Measurements from ENCODE around the gene HSPH1. TPM values are rescaled to one million over a fixed set of nuclear protein-coding genes. Genes with fewer than 3 reads are reported as not detected.

HSPH1 gene
- total and polyA plus RNA-seq, 2 donors (not counting 3 experiments of a cell fraction or from before 2014, with no cell fraction given) = 15.8 to 124 TPM

- no peaks in the 10 kb centered on the region for H3K36me3 ChIP-seq (ENCODE audit: control insufficient read depth in 2 of 2, extremely low read depth in 1 of 2, insufficient read depth in 2 of 2, low read length in 2 of 2)
- CTCF ChIA-PET = no interaction called here
- FAIRE-seq = no peak
- no peak overlapping the region for H3K4me3 ChIP-seq (replicated peaks in 1 of 3; ENCODE audit: insufficient read depth in 1 of 3, low read depth in 1 of 3, low read length in 3 of 3)
- H3K4me1 ChIP-seq (ENCODE audit: control insufficient read depth, extremely low read depth, insufficient read depth, low read length) = peaks cover 2% of the 10 kb centered on the region
- POLR2A ChIA-PET = no interaction called here
- no peak overlapping the region for H3K27ac ChIP-seq (ENCODE audit: insufficient read depth, low read depth, low read length)
- no peak overlapping the region for H2AFZ ChIP-seq (ENCODE audit: low read depth, low read length)
- no peaks in the 10 kb centered on the region for H3K9me3 ChIP-seq (replicated peaks; ENCODE audit: control insufficient read depth, insufficient read depth, low read length)
- DNase-seq (ENCODE audit: low read depth, low spot score) = no peak
- no TSS peak for BruUV-seq (replicated peaks)
- no peak overlapping the region for H3K4me2 ChIP-seq (ENCODE audit: insufficient read depth, low read length)
- dilution Hi-C loops (cut with MboI; ENCODE audit: extremely low pct_ligation_motif_present, low sequenced_read_pairs) = no loop called here
- intact Hi-C loops (cut with micrococcal nuclease) = no loop called here
- H3K9ac ChIP-seq (replicated peaks; ENCODE audit: extremely low read depth, insufficient read depth, low read length) = no peak overlapping the region
- TF ChIP-seq POLR2A (IDR thresholded peaks at IDR 0.05; ENCODE audit: low read depth, low read length) (no peak), JUN (IDR thresholded peaks at IDR 0.05; ENCODE audit: borderline replicate concordance, insufficient read depth, insufficient read length, low read depth) (no peak), GATA2 (IDR thresholded peaks at IDR 0.05; ENCODE audit: insufficient read depth, insufficient read length, low read depth, low read length) (no peak), MAX (IDR thresholded peaks at IDR 0.05; ENCODE audit: insufficient read depth, insufficient read length) (no peak), EZH2 (IDR thresholded peaks at IDR 0.05; ENCODE audit: borderline replicate concordance, low read depth, low read length, severe bottlenecking) (no peak)
- TF ChIP-seq, protein P1, sequence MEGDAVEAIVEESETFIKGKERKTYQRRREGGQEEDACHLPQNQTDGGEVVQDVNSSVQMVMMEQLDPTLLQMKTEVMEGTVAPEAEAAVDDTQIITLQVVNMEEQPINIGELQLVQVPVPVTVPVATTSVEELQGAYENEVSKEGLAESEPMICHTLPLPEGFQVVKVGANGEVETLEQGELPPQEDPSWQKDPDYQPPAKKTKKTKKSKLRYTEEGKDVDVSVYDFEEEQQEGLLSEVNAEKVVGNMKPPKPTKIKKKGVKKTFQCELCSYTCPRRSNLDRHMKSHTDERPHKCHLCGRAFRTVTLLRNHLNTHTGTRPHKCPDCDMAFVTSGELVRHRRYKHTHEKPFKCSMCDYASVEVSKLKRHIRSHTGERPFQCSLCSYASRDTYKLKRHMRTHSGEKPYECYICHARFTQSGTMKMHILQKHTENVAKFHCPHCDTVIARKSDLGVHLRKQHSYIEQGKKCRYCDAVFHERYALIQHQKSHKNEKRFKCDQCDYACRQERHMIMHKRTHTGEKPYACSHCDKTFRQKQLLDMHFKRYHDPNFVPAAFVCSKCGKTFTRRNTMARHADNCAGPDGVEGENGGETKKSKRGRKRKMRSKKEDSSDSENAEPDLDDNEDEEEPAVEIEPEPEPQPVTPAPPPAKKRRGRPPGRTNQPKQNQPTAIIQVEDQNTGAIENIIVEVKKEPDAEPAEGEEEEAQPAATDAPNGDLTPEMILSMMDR (IDR thresholded peaks at IDR 0.05; ENCODE audit: extremely low read depth in 1 of 2, insufficient read depth in 1 of 2, low read depth in 1 of 2, low read length in 2 of 2) = no peak
- peaks cover 11 to 18% of the 10 kb centered on the region in 2 experiments for H3K27me3 ChIP-seq (ENCODE audit: control insufficient read depth in 2 of 2, insufficient read depth in 2 of 2, low read length in 2 of 2)
- H3K9me1 ChIP-seq (replicated peaks; ENCODE audit: control insufficient read depth, extremely low read depth, insufficient read depth, low read length) = no peaks in the 10 kb centered on the region
- no peaks in the 10 kb centered on the region for H3K79me2 ChIP-seq (ENCODE audit: control insufficient read depth, insufficient read depth, low read length)
- H4K20me1 ChIP-seq (replicated peaks; ENCODE audit: control insufficient read depth, extremely low read depth, insufficient read depth, low read length) = no peaks in the 10 kb centered on the region
Measured at GRCh38 chr13:31192306-31192705, 30.6 kb upstream of the HSPH1 start.

DNA sequence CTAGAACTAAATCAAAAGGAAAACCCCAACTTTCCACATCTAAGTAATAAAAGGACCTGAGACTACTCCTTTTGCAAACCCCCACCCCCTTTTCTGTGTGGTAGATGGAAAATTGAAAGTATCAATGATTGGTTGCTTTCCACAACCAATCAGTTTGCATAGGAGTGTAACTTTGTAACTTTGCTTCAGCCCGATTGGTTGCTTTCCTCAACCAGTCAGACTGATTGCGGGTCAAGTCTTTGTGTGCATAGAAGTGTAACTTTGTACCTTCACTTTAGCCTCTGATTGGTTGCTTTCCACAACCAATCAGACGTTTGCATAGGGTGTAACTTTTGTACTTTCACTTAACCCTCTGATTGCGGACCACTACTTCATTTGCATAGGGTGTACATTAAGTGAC is 30.0 kb upstream of the HSPH1 start:
- BruUV-seq (replicated peaks) = no TSS peak
- Histone ChIP-seq H2AFZ (ENCODE audit: low read depth, low read length) (no peak overlapping the region), H3K27me3 (ENCODE audit: control insufficient read depth in 2 of 2, insufficient read depth in 2 of 2, low read length in 2 of 2) (peaks cover 12 to 18% of the 10 kb centered on the region in 2 experiments), H4K20me1 (replicated peaks; ENCODE audit: control insufficient read depth, extremely low read depth, insufficient read depth, low read length) (no peaks in the 10 kb centered on the region), H3K36me3 (ENCODE audit: control insufficient read depth in 2 of 2, extremely low read depth in 1 of 2, insufficient read depth in 2 of 2, low read length in 2 of 2) (no peaks in the 10 kb centered on the region), H3K4me2 (ENCODE audit: insufficient read depth, low read length) (no peak overlapping the region), H3K9me1 (replicated peaks; ENCODE audit: control insufficient read depth, extremely low read depth, insufficient read depth, low read length) (no peaks in the 10 kb centered on the region), H3K4me3 (replicated peaks in 1 of 3; ENCODE audit: insufficient read depth in 1 of 3, low read depth in 1 of 3, low read length in 3 of 3) (no peak overlapping the region), H3K9ac (replicated peaks; ENCODE audit: extremely low read depth, insufficient read depth, low read length) (no peak overlapping the region), H3K9me3 (replicated peaks; ENCODE audit: control insufficient read depth, insufficient read depth, low read length) (no peaks in the 10 kb centered on the region), H3K79me2 (ENCODE audit: control insufficient read depth, insufficient read depth, low read length) (no peaks in the 10 kb centered on the region), H3K27ac (ENCODE audit: insufficient read depth, low read depth, low read length) (no peak overlapping the region), H3K4me1 (ENCODE audit: control insufficient read depth, extremely low read depth, insufficient read depth, low read length) (peaks cover 2% of the 10 kb centered on the region)
- POLR2A ChIA-PET = no interaction called here
- no peak for FAIRE-seq
- CTCF ChIA-PET = no interaction called here
- DNase-seq (ENCODE audit: low read depth, low spot score) = no peak
- TF ChIP-seq GATA2 (IDR thresholded peaks at IDR 0.05; ENCODE audit: insufficient read depth, insufficient read length, low read depth, low read length) (no peak), POLR2AphosphoS5 (IDR thresholded peaks at IDR 0.05; ENCODE audit: insufficient read depth, low read depth, low read length) (no peak)
- dilution Hi-C loops (cut with MboI; ENCODE audit: extremely low pct_ligation_motif_present, low sequenced_read_pairs) = no loop called here
- intact Hi-C loops (cut with micrococcal nuclease) = no loop called here

All from endothelial cell of umbilical vein (primary cell).